NCI-H2227 (cell line): ENCODE results near the gene MGAT5.

Experiments used
- DNase-seq: peaks from one replicate; lab custom pipeline; 2025; ENCODE audit not compliant: unreplicated experiment; lab: John Stamatoyannopoulos, UW

MGAT5 gene

GRCh38 chr2:134253804-134254203, at the start of gene MGAT5:
Gene MGAT5, plus strand, starts transcription at chr2:134254072. Its CDS starts 332 bp downstream, at chr2:134254404.
- no peak for DNase-seq

- DNase-seq = no peak
Measured at GRCh38 chr2:134205087-134205486, 48.8 kb upstream of the MGAT5 start.

GRCh38 chr2:134206031-134206430, 47.8 kb upstream of the MGAT5 start:
- peak; percentile 67 for DNase-seq

GRCh38 chr2:134206573-134206972, 47.3 kb upstream of the MGAT5 start:
- no peak for DNase-seq

- DNase-seq = peak; percentile 34
Measured at GRCh38 chr2:134207589-134208209, 46.2 kb upstream of the MGAT5 start.

GRCh38 chr2:134208825-134209224, 45.0 kb upstream of the MGAT5 start:
- DNase-seq = no peak

- DNase-seq = no peak
Measured at GRCh38 chr2:134212746-134213145, 41.1 kb upstream of the MGAT5 start.

GRCh38 chr2:134216152-134216829, 37.6 kb upstream of the MGAT5 start:
- no peak for DNase-seq

- no peak for DNase-seq
Measured at GRCh38 chr2:134217351-134217750, 36.5 kb upstream of the MGAT5 start.

GRCh38 chr2:134217924-134218323, 35.9 kb upstream of the MGAT5 start:
- no peak for DNase-seq

GRCh38 chr2:134218414-134218813, 35.5 kb upstream of the MGAT5 start:
- no peak for DNase-seq

GRCh38 chr2:134218930-134219658, 34.8 kb upstream of the MGAT5 start:
- no peak for DNase-seq

GRCh38 chr2:134220344-134220974, 33.4 kb upstream of the MGAT5 start:
- peak; percentile 33 for DNase-seq

GRCh38 chr2:134224005-134224404, 29.9 kb upstream of the MGAT5 start:
- no peak for DNase-seq

GRCh38 chr2:134225173-134225572, 28.7 kb upstream of the MGAT5 start:
- DNase-seq = no peak

GRCh38 chr2:134225841-134226240, 28.0 kb upstream of the MGAT5 start:
- DNase-seq = peak; percentile 47

- no peak for DNase-seq
Measured at GRCh38 chr2:134226601-134227000, 27.3 kb upstream of the MGAT5 start.

- DNase-seq = no peak
Measured at GRCh38 chr2:134227666-134228065, 26.2 kb upstream of the MGAT5 start.

GRCh38 chr2:134228493-134228903, 25.4 kb upstream of the MGAT5 start:
- no peak for DNase-seq

GRCh38 chr2:134229540-134229939, 24.3 kb upstream of the MGAT5 start:
- no peak for DNase-seq

GRCh38 chr2:134230885-134231284, 23.0 kb upstream of the MGAT5 start:
- no peak for DNase-seq
